Measurements from ENCODE around the gene PRDM16. TPM values are rescaled to one million over a fixed set of nuclear protein-coding genes. Genes with fewer than 3 reads are reported as not detected.

PRDM16 gene
- total and polyA plus RNA-seq, 2 experiments from 2014 or later = 0.14 to 0.16 TPM

GRCh38 chr1:3341236-3341994, 272.4 kb downstream of the PRDM16 start:
- no peak overlapping the region for H2AFZ ChIP-seq
- no peaks in the 10 kb centered on the region for H3K27me3 ChIP-seq (ENCODE audit: insufficient read depth)
- H3K79me2 ChIP-seq (replicated peaks; ENCODE audit: insufficient read depth) = no peaks in the 10 kb centered on the region
- no peak; the same call in 2 of the 3 replicates for ATAC-seq
- no peaks in the 10 kb centered on the region for H3K4me1 ChIP-seq (ENCODE audit: insufficient read depth)
- Mint-ChIP-seq H3K4me3 (no peak overlapping the region), H3K27me3 (ENCODE audit: insufficient read depth, low read depth, poor library complexity) (peaks cover 12% of the 10 kb centered on the region), H3K27ac (no peak overlapping the region), H3K9me3 (peaks cover 16% of the 10 kb centered on the region), H3K36me3 (ENCODE audit: low read depth) (peaks cover 7% of the 10 kb centered on the region; the same call in 2 of the 3 replicates), H3K4me1 (no peaks in the 10 kb centered on the region)
- TF ChIP-seq STAT1 (IDR thresholded peaks at IDR 0.05; ENCODE audit: unreplicated experiment) = no peak
- TF ChIP-seq EZH2phosphoT487 (IDR thresholded peaks at IDR 0.05; ENCODE audit: unreplicated experiment) = no peak
- no peak for TF ChIP-seq CREB1 (CRISPR knock-in tag; IDR thresholded peaks at IDR 0.05; ENCODE audit: low read depth)
- no peak for TF ChIP-seq JUNB (IDR thresholded peaks at IDR 0.05; ENCODE audit: unreplicated experiment)
- no peak for TF ChIP-seq ETS1 (IDR thresholded peaks at IDR 0.05)
- no peak for TF ChIP-seq EZH2 (IDR thresholded peaks at IDR 0.05; ENCODE audit: low read depth, unreplicated experiment)
- no peak for TF ChIP-seq CTCF (conservative IDR thresholded peaks at IDR 0.05; ENCODE audit: low read depth in 2 of 2)
- no peak for TF ChIP-seq ZNF331 (CRISPR knock-in tag; IDR thresholded peaks at IDR 0.05; ENCODE audit: low read depth)
- TF ChIP-seq POLR2AphosphoS5 (IDR thresholded peaks at IDR 0.05; ENCODE audit: low read depth) = no peak
- no peak for TF ChIP-seq REST (IDR thresholded peaks at IDR 0.05; ENCODE audit: unreplicated experiment)
- no peak for TF ChIP-seq ZNF462 (CRISPR knock-in tag; IDR thresholded peaks at IDR 0.05)
- TF ChIP-seq NANOG (IDR thresholded peaks at IDR 0.05; ENCODE audit: borderline replicate concordance) = no peak
- TF ChIP-seq ZNF114 (CRISPR knock-in tag; IDR thresholded peaks at IDR 0.05) = no peak
- no peak overlapping the region for H3K4me3 ChIP-seq
- H3K27ac ChIP-seq (ENCODE audit: low read depth) = no peak overlapping the region
- H3K9me2 ChIP-seq (ENCODE audit: insufficient read depth) = no peaks in the 10 kb centered on the region
- no peak for DNase-seq (ENCODE audit: low spot score)
- no peaks in the 10 kb centered on the region for H4K20me1 ChIP-seq (replicated peaks; ENCODE audit: insufficient read depth)
- no peak overlapping the region for H3K4me2 ChIP-seq
- peaks cover 6% of the 10 kb centered on the region; the same call in 1 of the 2 replicates for H3F3A ChIP-seq (replicated peaks; ENCODE audit: low read depth)
- no peaks in the 10 kb centered on the region for H3K36me3 ChIP-seq (ENCODE audit: insufficient read depth)

Data from GM23338 (cell line).